K562 (cell line): ENCODE measurements around the gene TMA16. TPM values are rescaled to one million over a fixed set of nuclear protein-coding genes. Genes with fewer than 3 reads are reported as not detected.
A peak's percentile ranks its signal among the peaks of the same experiment; 100 is the strongest.

ENCODE experiments used
- BACH1 ChIP-seq: fragments of 200-800 bp; sonication (Bioruptor generic); IDR thresholded peaks from 2 replicates; pipeline ENCODE4 v1.6.1; 2016; ENCODE audit warnings: missing genetic modification characterization, missing compliant biosample characterization
- C11orf30 ChIP-seq: fragments of 450-650 bp; IDR thresholded peaks from 2 replicates; pipeline ENCODE4 v1.6.1; 2016; ENCODE audit warnings: low read depth, mild to moderate bottlenecking
- CBFA2T2 ChIP-seq: fragments of 450-650 bp; conservative IDR thresholded peaks from 2 replicates; pipeline ENCODE4 v1.6.1; 2017; ENCODE audit warnings: mild to moderate bottlenecking
- CREM ChIP-seq: IDR thresholded peaks from 2 replicates; pipeline ENCODE4 v1.6.1; 2014; ENCODE audit warnings: antibody characterized with exemption, low read depth
- FOXK2 ChIP-seq, 2 experiments: fragments of 450-650 bp; IDR thresholded peaks in 1 of 2; conservative IDR thresholded peaks in 1 of 2; 2 replicates each; pipeline ENCODE4 v1.6.1; 2016; ENCODE audit warnings: low read depth in 2 of 2, mild to moderate bottlenecking in 1 of 2
- HMG20A ChIP-seq: fragments of 450-650 bp; formaldehyde crosslinking; conservative IDR thresholded peaks from 2 replicates; pipeline ENCODE4 v1.4.0; 2020; ENCODE audit warnings: mild to moderate bottlenecking, mixed read lengths
- HSF4 ChIP-seq: fragments of 250-450 bp; sonication (Bioruptor Pico); IDR thresholded peaks from 2 replicates; pipeline ENCODE4 v2.1.2; 2022; ENCODE audit warnings: mild to moderate bottlenecking, moderate library complexity, borderline replicate concordance
- KLF16 ChIP-seq: IDR thresholded peaks from 2 replicates; pipeline ENCODE4 v1.6.1; 2016; ENCODE audit warnings: antibody characterized with exemption
- MAZ ChIP-seq, 2 experiments: fragments of 450-650 bp in 1 of 2; sonication (generic) in 1 of 2; formaldehyde crosslinking; IDR thresholded peaks in 1 of 2; conservative IDR thresholded peaks in 1 of 2; 2 replicates each; pipeline versions ENCODE4 v1.4.0 to v1.5.0; 2020; ENCODE audit warnings: mild to moderate bottlenecking in 1 of 2, missing genetic modification reagents in 1 of 2
- MXI1 ChIP-seq: IDR thresholded peaks from 2 replicates; pipeline ENCODE4 v1.6.1; 2011; ENCODE audit warnings: low read depth, mild to moderate bottlenecking, improper control_type of control experiment, low read length
- MYBL2 ChIP-seq, 2 experiments: fragments of 450-650 bp in 1 of 2; sonication (generic) in 1 of 2; formaldehyde crosslinking in 1 of 2; IDR thresholded peaks; 2 replicates each; pipeline versions ENCODE4 v1.6.1 to v1.8.1; 2017 to 2022; ENCODE audit warnings: borderline replicate concordance in 1 of 2, inconsistent platforms in 1 of 2, low read depth in 1 of 2, mild to moderate bottlenecking in 1 of 2, missing genetic modification reagents in 1 of 2, moderate library complexity in 1 of 2
- MYC ChIP-seq, 2 experiments: fragments of 250-450 bp in 1 of 2; sonication (Bioruptor Pico) in 1 of 2; IDR thresholded peaks; 2 replicates each; pipeline versions ENCODE4 v1.5.1 to v1.6.1; 2012 to 2021; ENCODE audit warnings: low read depth in 2 of 2, borderline replicate concordance in 1 of 2, improper control_type of control experiment in 1 of 2, low read length in 1 of 2, mild to moderate bottlenecking in 1 of 2, moderate library complexity in 1 of 2
- RAD21 ChIP-seq, 2 experiments: fragments of 250-450 bp in 1 of 2; fragments of 450-650 bp in 1 of 2; sonication (Bioruptor Pico) in 1 of 2; formaldehyde crosslinking in 1 of 2; IDR thresholded peaks in 1 of 2; conservative IDR thresholded peaks in 1 of 2; 2 replicates each; pipeline versions ENCODE4 v1.4.0 to v1.8.0; 2020 to 2022; ENCODE audit warnings: mild to moderate bottlenecking in 2 of 2, moderate library complexity in 1 of 2
- SMC3 ChIP-seq: conservative IDR thresholded peaks from 2 replicates; pipeline ENCODE4 v1.6.1; 2011; ENCODE audit warnings: low read depth, low read length, improper control_type of control experiment; ENCODE audit not compliant: insufficient read depth
- TEAD4 ChIP-seq, 2 experiments: sonication (generic) in 1 of 2; formaldehyde crosslinking in 1 of 2; IDR thresholded peaks; 2 replicates each; pipeline versions ENCODE4 v1.6.1 to v1.8.0; 2012 to 2022; ENCODE audit warnings: borderline replicate concordance in 1 of 2, inconsistent platforms in 1 of 2, low read length in 1 of 2, mild to moderate bottlenecking in 1 of 2, missing genetic modification reagents in 1 of 2
- TOE1 ChIP-seq, 2 experiments: fragments of 450-650 bp in 1 of 2; sonication (generic) in 1 of 2; formaldehyde crosslinking in 1 of 2; IDR thresholded peaks; 2 replicates each; pipeline versions ENCODE4 v1.7.1 to v1.8.0; 2016 to 2022; ENCODE audit warnings: borderline replicate concordance in 2 of 2, mild to moderate bottlenecking in 2 of 2, antibody characterized with exemption in 1 of 2, inconsistent platforms in 1 of 2, low read depth in 1 of 2, missing genetic modification reagents in 1 of 2, moderate library complexity in 1 of 2
- TRIM28 ChIP-seq: fragments of 450-650 bp; IDR thresholded peaks from 2 replicates; pipeline ENCODE4 v1.6.1; 2017
- ZNF347 ChIP-seq: fragments of 450-650 bp; formaldehyde crosslinking; IDR thresholded peaks from 2 replicates; pipeline ENCODE4 v1.4.0; 2020; ENCODE audit warnings: low read depth, mild to moderate bottlenecking, moderate library complexity
- ZNF551 ChIP-seq: fragments of 250-450 bp; sonication (Bioruptor Pico); IDR thresholded peaks from 2 replicates; pipeline ENCODE4 v1.5.0; 2021; ENCODE audit warnings: mild to moderate bottlenecking, moderate library complexity
- polyA plus RNA-seq, 8 experiments: library from polyadenylated mRNA; depleted of rRNA in 4 of 8; stranded (reverse) in 5 of 8; unstranded in 3 of 8; fragments of >200 nt; fragmentation: Nextera tagmentation in 2 of 8; fragmentation: Illumina TruSeq in 1 of 8; extraction: Ambion mirVana in 2 of 8; extraction: Trizol in 1 of 8; gene quantifications; 2 replicates each; pipeline versions ENCODE4 v1.2.1 to v1.2.3, GENCODE V29; 2011 to 2014; ENCODE audit warnings: inconsistent platforms in 1 of 8, missing spikeins in 1 of 8
- total RNA-seq, 7 experiments: library from RNA; depleted of rRNA in 6 of 7; stranded (reverse); fragments of >200 nt in 6 of 7; fragmentation: Illumina TruSeq in 2 of 7; extraction: Trizol in 2 of 7; gene quantifications; 2 replicates each; pipeline versions ENCODE4 v1.2.1 to v1.2.3, GENCODE V29; 2011 to 2021; ENCODE audit warnings: low replicate concordance in 1 of 7
- TF ChIP-seq, protein P1 (sequence below): fragments of 450-650 bp; formaldehyde crosslinking; IDR thresholded peaks from 2 replicates; pipeline ENCODE4 v1.4.0; 2022; ENCODE audit warnings: missing genetic modification characterization
- TF ChIP-seq, protein P2 (sequence below): IDR thresholded peaks from 2 replicates; pipeline ENCODE4 v1.6.1; 2011; ENCODE audit warnings: borderline replicate concordance, low read depth, mild to moderate bottlenecking, moderate library complexity, low read length; ENCODE audit not compliant: insufficient read depth, poor library complexity, severe bottlenecking

The TMA16 gene
- total and polyA plus RNA-seq, 9 of the 15 experiments (the other 6 are each of a cell fraction or from before 2014, with no cell fraction given): 27.7 to 74.8 (median 66.6) TPM

DNA sequence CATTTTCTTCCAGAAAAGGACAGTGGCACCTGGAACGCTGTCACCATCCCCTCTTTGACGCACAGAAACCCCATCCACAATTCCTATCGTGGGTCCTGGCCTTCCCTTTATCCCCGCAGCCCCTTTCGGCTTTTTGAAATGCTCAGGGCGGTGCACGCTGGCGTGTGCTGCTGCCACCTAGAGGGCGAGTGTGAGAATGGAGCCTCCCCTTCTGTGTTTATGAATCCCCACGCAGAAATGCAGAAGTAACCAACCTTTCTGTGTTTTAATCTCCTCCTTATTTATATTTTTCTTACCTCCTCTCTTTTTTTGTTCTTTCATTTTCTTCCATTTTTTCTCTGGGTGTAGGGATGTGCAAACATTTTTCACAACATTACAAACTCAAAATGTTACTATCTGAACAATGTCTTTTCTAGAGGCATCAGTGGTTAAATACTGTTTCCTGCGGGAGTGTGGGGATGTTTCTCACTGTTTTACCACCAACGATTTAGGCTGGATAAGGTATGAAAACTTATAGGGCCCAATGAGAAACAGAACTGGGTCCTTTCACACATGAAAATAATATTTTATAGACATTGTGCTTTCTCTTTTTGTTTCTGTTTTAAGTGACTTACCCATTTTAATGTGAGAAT lies 50.0 kb downstream of the TMA16 start (continued):
- TF ChIP-seq MYBL2 (IDR thresholded peaks at IDR 0.05; ENCODE audit: low read depth) (no peak), MYBL2 (CRISPR knock-in tag; IDR thresholded peaks at IDR 0.05; ENCODE audit: borderline replicate concordance) (no peak), TEAD4 (IDR thresholded peaks at IDR 0.05; ENCODE audit: low read length) (0 out of 2 replicates have a peak, but pooled peaks have one; percentile 20), TEAD4 (CRISPR knock-in tag; IDR thresholded peaks at IDR 0.05; ENCODE audit: borderline replicate concordance) (no peak), MYC (IDR thresholded peaks at IDR 0.05; ENCODE audit: low read depth, low read length) (peak; percentile 36; the same call in 1 of the 2 replicates), MYC (CRISPR knock-in tag; IDR thresholded peaks at IDR 0.05; ENCODE audit: borderline replicate concordance, low read depth) (no peak), FOXK2 (conservative IDR thresholded peaks at IDR 0.05 in 1 of 2, IDR thresholded peaks at IDR 0.05 in 1 of 2; ENCODE audit: low read depth in 2 of 2) (peak in 1 of 2 experiments; percentile 55; a peak in 1 of 4 replicates), HMG20A (CRISPR knock-in tag) (no peak), KLF16 (peak; percentile 34; the same call in 1 of the 2 replicates), ZNF551 (CRISPR knock-in tag) (no peak), MAZ (CRISPR knock-in tag; conservative IDR thresholded peaks at IDR 0.05 in 1 of 2, IDR thresholded peaks at IDR 0.05 in 1 of 2) (peak in 1 of 2 experiments; percentile 39; a peak in 1 of 4 replicates), TOE1 (IDR thresholded peaks at IDR 0.05; ENCODE audit: borderline replicate concordance) (no peak), TOE1 (CRISPR knock-in tag; IDR thresholded peaks at IDR 0.05; ENCODE audit: borderline replicate concordance, low read depth) (no peak), HSF4 (CRISPR knock-in tag) (no peak), RAD21 (CRISPR knock-in tag; conservative IDR thresholded peaks at IDR 0.05 in 1 of 2, IDR thresholded peaks at IDR 0.05 in 1 of 2) (peak; percentile 54 to 63), BACH1 (tag) (no peak), CBFA2T2 (no peak), TRIM28 (no peak), CREM (peak; percentile 48; the same call in 1 of the 2 replicates), C11orf30 (no peak), MXI1 (no peak), SMC3 (peak; percentile 67), ZNF347 (CRISPR knock-in tag) (no peak)
- TF ChIP-seq, protein P1, sequence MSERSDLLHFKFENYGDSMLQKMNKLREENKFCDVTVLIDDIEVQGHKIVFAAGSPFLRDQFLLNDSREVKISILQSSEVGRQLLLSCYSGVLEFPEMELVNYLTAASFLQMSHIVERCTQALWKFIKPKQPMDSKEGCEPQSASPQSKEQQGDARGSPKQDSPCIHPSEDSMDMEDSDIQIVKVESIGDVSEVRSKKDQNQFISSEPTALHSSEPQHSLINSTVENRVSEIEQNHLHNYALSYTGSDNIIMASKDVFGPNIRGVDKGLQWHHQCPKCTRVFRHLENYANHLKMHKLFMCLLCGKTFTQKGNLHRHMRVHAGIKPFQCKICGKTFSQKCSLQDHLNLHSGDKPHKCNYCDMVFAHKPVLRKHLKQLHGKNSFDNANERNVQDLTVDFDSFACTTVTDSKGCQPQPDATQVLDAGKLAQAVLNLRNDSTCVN (CRISPR knock-in tag): no peak
- TF ChIP-seq, protein P2, sequence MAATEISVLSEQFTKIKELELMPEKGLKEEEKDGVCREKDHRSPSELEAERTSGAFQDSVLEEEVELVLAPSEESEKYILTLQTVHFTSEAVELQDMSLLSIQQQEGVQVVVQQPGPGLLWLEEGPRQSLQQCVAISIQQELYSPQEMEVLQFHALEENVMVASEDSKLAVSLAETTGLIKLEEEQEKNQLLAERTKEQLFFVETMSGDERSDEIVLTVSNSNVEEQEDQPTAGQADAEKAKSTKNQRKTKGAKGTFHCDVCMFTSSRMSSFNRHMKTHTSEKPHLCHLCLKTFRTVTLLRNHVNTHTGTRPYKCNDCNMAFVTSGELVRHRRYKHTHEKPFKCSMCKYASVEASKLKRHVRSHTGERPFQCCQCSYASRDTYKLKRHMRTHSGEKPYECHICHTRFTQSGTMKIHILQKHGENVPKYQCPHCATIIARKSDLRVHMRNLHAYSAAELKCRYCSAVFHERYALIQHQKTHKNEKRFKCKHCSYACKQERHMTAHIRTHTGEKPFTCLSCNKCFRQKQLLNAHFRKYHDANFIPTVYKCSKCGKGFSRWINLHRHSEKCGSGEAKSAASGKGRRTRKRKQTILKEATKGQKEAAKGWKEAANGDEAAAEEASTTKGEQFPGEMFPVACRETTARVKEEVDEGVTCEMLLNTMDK: peak; percentile 41
